Natural killer cell (primary cell): ENCODE data around the gene CCDC144A. TPM values are rescaled to one million over a fixed set of nuclear protein-coding genes. Genes with fewer than 3 reads are reported as not detected.
A peak's percentile ranks its signal among the peaks of the same experiment; 100 is the strongest.
"Not testable (repeated sequence)": the region's sequence is repeated elsewhere in the genome, so short reads cannot be mapped to it uniquely, and the experiment has no call there.

Source experiments
- ATAC-seq, 3 donors: fragments of 150-1000 bp in 2 of 3; fragments of 200-7000 bp in 1 of 3; cut with Tn5 transposase; 1 replicate in 1 of 3; 2 replicates in 2 of 3; pipeline ENCODE4 v1.10.0; 2021; ENCODE audit warnings: mild to moderate bottlenecking in 2 of 3, moderate library complexity in 2 of 3
- DNase-seq, 2 donors: peaks; one replicate each; pipeline versions ENCODE4 v3.0.0 to v3.0.0-alpha.2; 2013 to 2021; ENCODE audit warnings: mixed read lengths in 1 of 2
- H3K27ac ChIP-seq: one replicate; pipeline ENCODE4 v1.5.1; 2013; ENCODE audit warnings: mild to moderate bottlenecking, low read length
- H3K27me3 ChIP-seq: one replicate; pipeline ENCODE4 v1.6.1; 2013; ENCODE audit warnings: low read length; ENCODE audit not compliant: control insufficient read depth, insufficient read depth
- H3K36me3 ChIP-seq: one replicate; pipeline ENCODE4 v1.6.1; 2013; ENCODE audit warnings: low read length; ENCODE audit not compliant: control insufficient read depth, insufficient read depth
- H3K4me1 ChIP-seq: one replicate; pipeline ENCODE4 v1.6.1; 2013; ENCODE audit warnings: low read length; ENCODE audit not compliant: control insufficient read depth, insufficient read depth
- H3K4me3 ChIP-seq: one replicate; pipeline ENCODE4 v1.5.1; 2013; ENCODE audit warnings: low read length
- H3K9me3 ChIP-seq: one replicate; pipeline ENCODE4 v1.6.1; 2013; ENCODE audit warnings: low read length; ENCODE audit not compliant: control insufficient read depth, insufficient read depth
- H3K27ac Mint-ChIP-seq, 2 donors: one replicate each; pipeline ENCODE4 v1.8.0; 2022; ENCODE audit warnings: mild to moderate bottlenecking in 2 of 2, mixed read lengths in 2 of 2, moderate library complexity in 1 of 2
- H3K27me3 Mint-ChIP-seq, 2 donors: one replicate each; pipeline ENCODE4 v1.8.0; 2022; ENCODE audit warnings: low read depth in 2 of 2, mixed read lengths in 2 of 2
- H3K36me3 Mint-ChIP-seq: one replicate; pipeline ENCODE4 v1.8.0; 2022; ENCODE audit warnings: mixed read lengths
- H3K4me1 Mint-ChIP-seq, 2 donors: one replicate each; pipeline ENCODE4 v1.8.0; 2022; ENCODE audit warnings: mixed read lengths in 2 of 2
- H3K4me3 Mint-ChIP-seq: one replicate; pipeline ENCODE4 v1.8.0; 2022; ENCODE audit warnings: mild to moderate bottlenecking, moderate library complexity, mixed read lengths
- H3K9me3 Mint-ChIP-seq, 2 donors: one replicate each; pipeline ENCODE4 v1.8.0; 2022; ENCODE audit warnings: mixed read lengths in 2 of 2
- CTCF ChIP-seq: fragments of 200-600 bp; IDR thresholded peaks from one replicate; pipeline ENCODE4 v1.8.0; 2022; ENCODE audit warnings: antibody characterized with exemption
- WGBS: methylation state at CpG from one replicate; pipeline ENCODE4 v1.1.7; 2013; ENCODE audit warnings: missing lambda C conversion rate; ENCODE audit not compliant: insufficient coverage; 5-methylcytosine and 5-hydroxymethylcytosine counted together
- intact Hi-C: fragments of 100-400 bp; cut with micrococcal nuclease; formaldehyde crosslinking; loops from one replicate; pipeline ENCODE4 v1.14.2; 2022
- total RNA-seq, 4 donors: library from RNA; stranded (reverse); fragments of 120-200 nt in 1 of 4; gene quantifications; one replicate each; pipeline versions ENCODE4 v1.2.3 to v1.2.4, GENCODE V29; 2013 to 2022

Gene CCDC144A
- 10 to 100 TPM in 1 of 3 donors, 1 to 10 TPM in 2; 2.4 to 12.4 (median 4.5) TPM for total RNA-seq
- total RNA-seq (2013): 1.8 TPM

- H3K9me3 ChIP-seq, H3K27ac Mint-ChIP-seq, H3K27me3 ChIP-seq, H3K4me1 ChIP-seq, H3K27ac ChIP-seq, H3K4me3 ChIP-seq, intact Hi-C loops, H3K36me3 ChIP-seq, H3K4me1 Mint-ChIP-seq, H3K27me3 Mint-ChIP-seq, H3K9me3 Mint-ChIP-seq, H3K36me3 Mint-ChIP-seq, H3K4me3 Mint-ChIP-seq: not testable (repeated sequence)
- DNase-seq (peak; percentile 46 to 62), ATAC-seq (peak; percentile 52 to 83 (median 62))
- TF ChIP-seq CTCF: peak; percentile 61
- 79% methylated on average over 33 of the region's 33 CpGs for WGBS
Observed at GRCh38 chr17:16689731-16690281, at the start of gene CCDC144A. CCDC144A (plus strand) TSS chr17:16690241; CDS start chr17:16690401, 160 bp downstream.

GRCh38 chr17:16649585-16649984 is 40.5 kb upstream of the CCDC144A start:
- intact Hi-C loops: no loop called here
- H3K9me3 Mint-ChIP-seq: no peaks in the 10 kb centered on the region
- H3K4me3 Mint-ChIP-seq: no peak overlapping the region
- Histone ChIP-seq H3K4me1 (peaks cover 9% of the 10 kb centered on the region), H3K27ac (no peak overlapping the region), H3K36me3 (peaks cover 6% of the 10 kb centered on the region), H3K27me3 (no peaks in the 10 kb centered on the region), H3K4me3 (no peak overlapping the region), H3K9me3 (no peaks in the 10 kb centered on the region)
- no peak for TF ChIP-seq CTCF
- peaks cover 13 to 21% of the 10 kb centered on the region in 2 donors for H3K4me1 Mint-ChIP-seq
- H3K27me3 Mint-ChIP-seq: peaks cover under 1 to 5% of the 10 kb centered on the region in 2 donors
- no peak overlapping the region for H3K27ac Mint-ChIP-seq
- no peak for ATAC-seq
- 100% methylated on average over 3 of the region's 3 CpGs for WGBS
- DNase-seq: no peak
- no peaks in the 10 kb centered on the region for H3K36me3 Mint-ChIP-seq

GRCh38 chr17:16652252-16652651 is 37.8 kb upstream of the CCDC144A start:
- no peaks in the 10 kb centered on the region for H3K27me3 ChIP-seq
- intact Hi-C loops: loop anchor here (2.0 kb wide), 1 partner anchor 63 kb away; no protein-coding TSS in a partner anchor
- 100% methylated on average over 2 of the region's 4 CpGs for WGBS
- ATAC-seq (no peak), DNase-seq (no peak)
- H3K4me1 Mint-ChIP-seq: peaks cover 13 to 21% of the 10 kb centered on the region in 2 donors
- no peaks in the 10 kb centered on the region for H3K36me3 ChIP-seq
- H3K9me3 ChIP-seq: no peaks in the 10 kb centered on the region
- peaks cover 9% of the 10 kb centered on the region for H3K4me1 ChIP-seq
- no peak overlapping the region for H3K4me3 ChIP-seq
- H3K27me3 Mint-ChIP-seq: peaks cover 2 to 8% of the 10 kb centered on the region in 2 donors
- H3K9me3 Mint-ChIP-seq: no peaks in the 10 kb centered on the region
- peak overlapping the region; percentile 55 for H3K4me3 Mint-ChIP-seq
- TF ChIP-seq CTCF: no peak
- no peak overlapping the region for H3K27ac ChIP-seq
- H3K36me3 Mint-ChIP-seq: no peaks in the 10 kb centered on the region
- H3K27ac Mint-ChIP-seq: no peak overlapping the region
